GM10266 (cell line): ENCODE results near the gene ANP32A.

ENCODE experiments used
- DNase-seq: peaks from one replicate; pipeline ENCODE4 v3.0.0; 2012; ENCODE audit errors: extremely low spot score
- TF ChIP-seq, protein P1 (sequence below): IDR thresholded peaks from 2 replicates; pipeline ENCODE4 v1.5.1; 2012; ENCODE audit warnings: mild to moderate bottlenecking, low read depth; ENCODE audit not compliant: control insufficient read depth, insufficient read depth; ENCODE audit errors: missing control alignments

Gene ANP32A

DNA sequence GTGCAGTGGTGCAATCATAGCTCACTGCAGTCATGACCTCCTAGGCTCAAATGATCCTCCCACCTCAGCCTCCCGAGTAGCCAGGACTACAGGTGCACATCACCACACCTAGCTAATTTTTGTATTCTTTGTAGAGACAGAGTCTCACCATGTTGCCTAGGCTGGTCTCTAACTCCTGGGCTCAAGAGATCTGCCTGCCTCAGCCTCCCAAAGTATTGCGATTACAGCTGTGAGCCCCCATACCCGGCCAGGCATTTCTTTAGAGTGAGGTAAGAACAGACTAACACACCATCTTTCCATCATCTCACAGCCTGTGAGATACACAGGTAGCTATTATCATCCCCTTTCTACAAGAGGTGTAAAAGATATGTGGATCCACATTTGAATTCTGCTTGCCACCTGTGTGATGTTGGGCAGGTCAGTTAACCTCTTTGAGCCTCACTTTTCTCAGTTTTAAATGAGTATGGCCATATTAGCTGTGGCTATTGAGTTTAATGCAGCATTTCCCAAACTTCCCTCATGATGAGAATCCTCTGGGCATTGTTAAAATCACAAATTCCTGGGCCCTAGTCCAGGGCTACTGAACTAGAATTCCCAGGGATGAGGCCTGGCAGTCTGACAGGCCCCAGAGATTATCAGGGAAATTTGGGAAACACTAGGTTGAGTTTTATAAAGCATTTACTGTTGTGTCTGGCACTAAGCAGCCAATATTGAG lies 46.0 kb downstream of the ANP32A start:
- DNase-seq: no peak
- TF ChIP-seq, protein P1, sequence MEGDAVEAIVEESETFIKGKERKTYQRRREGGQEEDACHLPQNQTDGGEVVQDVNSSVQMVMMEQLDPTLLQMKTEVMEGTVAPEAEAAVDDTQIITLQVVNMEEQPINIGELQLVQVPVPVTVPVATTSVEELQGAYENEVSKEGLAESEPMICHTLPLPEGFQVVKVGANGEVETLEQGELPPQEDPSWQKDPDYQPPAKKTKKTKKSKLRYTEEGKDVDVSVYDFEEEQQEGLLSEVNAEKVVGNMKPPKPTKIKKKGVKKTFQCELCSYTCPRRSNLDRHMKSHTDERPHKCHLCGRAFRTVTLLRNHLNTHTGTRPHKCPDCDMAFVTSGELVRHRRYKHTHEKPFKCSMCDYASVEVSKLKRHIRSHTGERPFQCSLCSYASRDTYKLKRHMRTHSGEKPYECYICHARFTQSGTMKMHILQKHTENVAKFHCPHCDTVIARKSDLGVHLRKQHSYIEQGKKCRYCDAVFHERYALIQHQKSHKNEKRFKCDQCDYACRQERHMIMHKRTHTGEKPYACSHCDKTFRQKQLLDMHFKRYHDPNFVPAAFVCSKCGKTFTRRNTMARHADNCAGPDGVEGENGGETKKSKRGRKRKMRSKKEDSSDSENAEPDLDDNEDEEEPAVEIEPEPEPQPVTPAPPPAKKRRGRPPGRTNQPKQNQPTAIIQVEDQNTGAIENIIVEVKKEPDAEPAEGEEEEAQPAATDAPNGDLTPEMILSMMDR: no peak

GRCh38 chr15:68774120-68774519 lies 46.6 kb downstream of the ANP32A start:
- no peak for DNase-seq
- TF ChIP-seq, protein P1: no peak

- DNase-seq: no peak
- TF ChIP-seq, protein P1: no peak
Observed at GRCh38 chr15:68773036-68773435, 47.7 kb downstream of the ANP32A start.

DNA sequence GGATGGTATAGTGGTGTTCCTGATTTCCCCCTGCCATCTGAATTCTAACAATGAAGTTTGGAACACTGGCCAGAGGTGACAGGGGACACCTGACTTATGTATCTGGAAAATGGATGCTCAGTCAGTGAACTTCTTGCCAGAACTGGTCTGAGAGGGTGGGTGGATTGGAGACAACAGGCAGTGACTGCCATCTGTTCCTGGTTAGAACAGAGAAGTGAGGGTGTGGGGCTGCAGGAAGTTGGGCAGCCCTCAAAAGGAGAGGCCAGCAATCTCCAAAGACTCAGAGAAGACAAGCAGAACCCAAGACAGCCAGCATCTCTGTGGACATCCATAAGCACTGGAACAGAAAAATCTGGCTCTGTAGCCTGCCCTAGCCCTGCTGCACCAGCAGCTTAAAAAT lies 50.5 kb downstream of the ANP32A start:
- TF ChIP-seq, protein P1: no peak
- no peak for DNase-seq

DNA sequence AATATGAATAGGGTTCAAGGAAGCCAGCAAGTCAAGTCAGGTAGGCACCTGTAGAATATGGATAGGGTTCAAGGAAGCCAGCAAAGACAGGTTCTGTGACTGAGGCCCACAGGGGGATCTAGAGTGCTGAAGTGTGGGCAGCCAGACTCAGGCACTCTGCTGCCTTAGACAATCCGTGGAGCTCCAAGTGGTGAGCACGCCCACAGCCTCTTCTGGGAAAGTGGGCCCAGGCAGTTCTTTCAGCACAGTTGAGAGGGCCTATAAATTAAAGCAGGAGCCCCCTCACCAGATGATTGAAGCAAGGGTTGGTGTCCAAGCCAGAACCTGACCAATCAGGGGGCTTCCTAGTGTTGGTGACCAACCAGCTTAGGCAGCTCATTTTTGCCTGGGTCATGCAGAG lies 51.0 kb downstream of the ANP32A start:
- no peak for DNase-seq
- TF ChIP-seq, protein P1: no peak

DNA sequence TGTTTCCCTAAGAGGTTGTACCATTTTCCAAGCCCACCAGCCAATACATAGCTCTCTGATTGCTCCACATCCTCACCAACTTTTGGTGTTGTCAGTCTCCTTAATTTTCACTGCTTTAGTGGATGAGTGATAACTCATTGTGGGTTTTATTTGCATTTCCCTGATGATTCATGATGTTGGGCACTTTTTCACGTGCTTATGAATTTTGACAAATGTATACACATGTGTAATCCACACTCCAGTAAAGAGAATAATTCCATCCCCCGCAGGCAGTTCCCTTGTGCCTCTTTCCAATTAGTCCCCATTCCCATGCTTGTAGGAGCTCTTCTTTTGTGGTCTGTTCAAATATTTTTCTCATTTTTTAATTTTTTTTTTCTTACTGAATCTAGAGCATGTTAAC lies 52.4 kb downstream of the ANP32A start:
- no peak for DNase-seq
- TF ChIP-seq, protein P1: no peak

DNA sequence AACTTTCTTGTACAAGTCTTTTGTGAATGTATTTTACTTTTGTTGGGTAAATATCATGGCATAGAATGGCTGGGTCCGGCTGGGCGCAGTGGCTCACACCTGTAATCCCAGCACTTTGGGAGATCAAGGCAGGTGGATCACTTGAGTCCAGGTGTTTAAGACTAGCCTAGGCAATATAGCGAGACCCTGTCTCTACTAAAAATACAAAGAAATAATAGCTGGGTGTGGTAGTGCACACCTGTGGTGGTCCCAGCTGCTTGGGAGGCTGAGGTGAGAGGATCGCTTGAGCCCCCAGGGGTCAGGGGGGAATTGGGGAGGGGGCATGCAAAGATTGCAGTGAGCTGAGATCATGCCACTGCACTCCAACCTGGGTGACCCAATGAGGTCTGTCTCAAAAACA lies 52.9 kb downstream of the ANP32A start:
- DNase-seq: no peak
- TF ChIP-seq, protein P1: no peak
